Spinal cord (tissue), 10 donors: ENCODE results near the gene KCNK4. TPM values are rescaled to one million over a fixed set of nuclear protein-coding genes. Genes with fewer than 3 reads are reported as not detected.
A peak's percentile ranks its signal among the peaks of the same experiment; 100 is the strongest.

Source experiments
- DNase-seq, 6 donors: peaks; one replicate each; pipeline versions ENCODE4 v3.0.0 to v3.0.0-alpha.2; 2013 to 2015; ENCODE audit warnings: low spot score in 6 of 6, low read depth in 4 of 6
- H3K27ac ChIP-seq: one replicate; pipeline ENCODE4 v1.5.1; 2013; ENCODE audit warnings: low read depth, low read length, control low read depth
- H3K27me3 ChIP-seq: one replicate; pipeline ENCODE4 v1.6.1; 2013; ENCODE audit warnings: low read length; ENCODE audit not compliant: control insufficient read depth, insufficient read depth
- H3K36me3 ChIP-seq: one replicate; pipeline ENCODE4 v1.6.1; 2013; ENCODE audit warnings: low read length; ENCODE audit not compliant: control insufficient read depth, insufficient read depth
- H3K4me1 ChIP-seq: one replicate; pipeline ENCODE4 v1.6.1; 2013; ENCODE audit warnings: low read length; ENCODE audit not compliant: control insufficient read depth, insufficient read depth
- H3K4me3 ChIP-seq: one replicate; pipeline ENCODE4 v1.5.1; 2013; ENCODE audit warnings: low read depth, low read length, control low read depth
- H3K9me3 ChIP-seq: one replicate; pipeline ENCODE4 v1.6.1; 2013; ENCODE audit warnings: low read length; ENCODE audit not compliant: control insufficient read depth, insufficient read depth
- WGBS: methylation state at CpG from one replicate; pipeline ENCODE4 v1.1.5; 2013; ENCODE audit warnings: missing lambda C conversion rate; ENCODE audit not compliant: insufficient coverage; 5-methylcytosine and 5-hydroxymethylcytosine counted together
- polyA plus RNA-seq, 2 donors: library from polyadenylated mRNA; unstranded; fragments of 120-200 nt; gene quantifications; one replicate each; pipeline ENCODE4 v1.2.1, GENCODE V29; 2013; ENCODE audit not compliant: insufficient read length in 2 of 2
- total RNA-seq, 2 donors: library from RNA; depleted of rRNA in 1 of 2; stranded (reverse); fragments of 120-200 nt in 1 of 2; fragments of >200 nt in 1 of 2; gene quantifications; one replicate each; pipeline versions ENCODE4 v1.2.3 to v1.2.4, GENCODE V29; 2013 to 2014
- donor health status: healthy.

The KCNK4 gene
- total and polyA plus RNA-seq, 4 donors: 1.0 to 7.8 (median 4.8) TPM

DNA sequence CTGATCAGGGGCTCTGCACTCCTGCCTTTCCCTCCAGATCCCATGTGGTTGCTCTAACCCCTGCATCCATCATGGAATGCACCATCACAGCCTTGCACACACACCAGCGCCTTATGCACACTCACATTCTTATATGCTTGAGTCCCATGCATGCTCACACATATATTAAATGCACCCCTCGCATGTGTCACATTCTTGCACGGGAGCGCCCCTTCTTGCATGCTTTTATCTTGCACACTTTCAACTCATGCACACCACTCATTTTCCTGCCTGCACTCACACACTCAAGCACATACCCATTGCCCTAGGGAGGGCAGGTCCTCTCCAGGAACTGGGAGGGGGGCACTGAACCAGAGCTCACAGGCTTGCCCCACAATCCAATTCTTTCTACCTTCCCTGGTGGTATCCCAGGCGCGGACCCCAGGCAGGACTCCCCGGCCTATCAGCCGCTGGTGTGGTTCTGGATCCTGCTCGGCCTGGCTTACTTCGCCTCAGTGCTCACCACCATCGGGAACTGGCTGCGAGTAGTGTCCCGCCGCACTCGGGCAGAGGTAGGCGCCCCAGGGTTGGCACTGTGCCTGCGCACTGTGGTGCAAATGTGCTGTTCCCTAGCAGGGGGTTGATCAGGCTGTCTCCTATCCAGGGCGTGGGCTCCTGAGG, 6.7 kb downstream of the KCNK4 start:
- Histone ChIP-seq H3K36me3 (peaks cover 8% of the 10 kb centered on the region), H3K27ac (no peak overlapping the region), H3K27me3 (peaks cover 83% of the 10 kb centered on the region), H3K9me3 (no peaks in the 10 kb centered on the region), H3K4me1 (peaks cover 62% of the 10 kb centered on the region), H3K4me3 (no peak overlapping the region)
- DNase-seq: no peak
- 44% methylated on average over 18 of the region's 18 CpGs for WGBS

- Histone ChIP-seq H3K27ac (no peak overlapping the region), H3K27me3 (peaks cover 77% of the 10 kb centered on the region), H3K36me3 (peaks cover 8% of the 10 kb centered on the region), H3K9me3 (no peaks in the 10 kb centered on the region), H3K4me3 (no peak overlapping the region), H3K4me1 (peaks cover 58% of the 10 kb centered on the region)
- peak in 2 of 6 donors; percentile 43 to 78 for DNase-seq
- WGBS: 10% methylated on average over 58 of the region's 60 CpGs
Measured at GRCh38 chr11:64298966-64299846, 8.1 kb downstream of the KCNK4 start.

DNA sequence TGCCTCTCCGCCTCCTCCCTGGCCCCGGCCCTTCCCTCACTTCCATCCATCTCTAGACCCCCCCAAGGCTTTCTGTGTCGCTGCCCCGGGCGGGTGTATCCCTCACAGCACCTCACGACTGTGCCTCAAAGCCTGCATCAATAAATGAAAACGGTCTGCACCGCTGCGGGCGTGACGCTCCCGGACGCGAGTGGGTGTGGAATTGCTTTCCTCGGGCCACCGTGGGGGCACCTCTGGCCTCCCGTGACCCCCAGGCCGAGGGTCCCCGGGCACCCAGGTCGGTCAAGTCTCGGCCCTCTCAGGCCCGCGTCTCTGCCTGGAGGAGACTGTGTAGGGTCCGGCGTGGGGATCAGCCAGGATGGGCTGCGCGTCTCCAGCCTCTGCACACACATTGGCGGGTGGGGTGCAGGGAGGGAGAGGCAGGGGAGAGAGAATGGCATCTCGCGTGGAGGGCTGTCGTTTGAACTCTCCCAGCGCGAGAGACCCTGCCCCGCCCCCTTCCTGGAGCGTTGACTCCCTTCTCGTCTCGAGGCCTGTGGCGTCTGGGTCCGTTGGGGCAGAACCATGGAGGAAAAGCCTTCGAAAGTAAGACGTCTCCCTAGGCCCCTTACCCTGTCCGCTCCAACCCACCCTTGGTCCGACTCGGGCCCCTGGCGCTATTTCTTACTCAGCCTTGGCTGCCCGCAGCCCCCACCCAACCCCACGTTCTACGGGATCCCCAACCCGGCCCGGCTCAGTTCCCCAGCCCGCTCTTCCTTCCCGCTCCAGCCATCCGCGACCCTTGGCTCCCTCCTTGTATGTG, 8.9 kb downstream of the KCNK4 start, which contains the start of gene CATSPERZ:
Gene CATSPERZ (plus strand): TSS at position 512 of the 802 bp plus-strand sequence. CDS start 53 bp downstream, at position 565.
- WGBS: 15% methylated on average over 52 of the region's 54 CpGs
- H3K4me3 ChIP-seq: no peak within 1 kb of the TSS
- peaks cover 57% of the 10 kb centered on the region for H3K4me1 ChIP-seq
- DNase-seq: peak in 1 of 6 donors; percentile 23
- H3K27ac ChIP-seq: no peak within 1 kb of the TSS
- peaks cover 8% of the 10 kb centered on the region for H3K36me3 ChIP-seq
- H3K9me3 ChIP-seq: no peaks in the 10 kb centered on the region
- H3K27me3 ChIP-seq: peaks cover 73% of the 10 kb centered on the region

- H3K4me1 ChIP-seq: peaks cover 60% of the 10 kb centered on the region
- no peaks in the 10 kb centered on the region for H3K9me3 ChIP-seq
- H3K36me3 ChIP-seq: peaks cover 6% of the 10 kb centered on the region
- peaks cover 40% of the 10 kb centered on the region for H3K27me3 ChIP-seq
- H3K4me3 ChIP-seq: no peak overlapping the region
- H3K27ac ChIP-seq: no peak overlapping the region
- no peak for DNase-seq
- 87% methylated on average over 7 of the region's 13 CpGs for WGBS
Measured at GRCh38 chr11:64303109-64304031, 12.3 kb downstream of the KCNK4 start.

- peaks cover 56% of the 10 kb centered on the region for H3K4me1 ChIP-seq
- no peak for DNase-seq
- H3K4me3 ChIP-seq: peak overlapping the region; percentile 77
- H3K9me3 ChIP-seq: no peaks in the 10 kb centered on the region
- H3K36me3 ChIP-seq: peaks cover 6% of the 10 kb centered on the region
- 29% methylated on average over 4 of the region's 5 CpGs for WGBS
- peaks cover 34% of the 10 kb centered on the region for H3K27me3 ChIP-seq
- H3K27ac ChIP-seq: peak overlapping the region; percentile 95
Measured at GRCh38 chr11:64304032-64304315, 12.9 kb downstream of the KCNK4 start.

DNA sequence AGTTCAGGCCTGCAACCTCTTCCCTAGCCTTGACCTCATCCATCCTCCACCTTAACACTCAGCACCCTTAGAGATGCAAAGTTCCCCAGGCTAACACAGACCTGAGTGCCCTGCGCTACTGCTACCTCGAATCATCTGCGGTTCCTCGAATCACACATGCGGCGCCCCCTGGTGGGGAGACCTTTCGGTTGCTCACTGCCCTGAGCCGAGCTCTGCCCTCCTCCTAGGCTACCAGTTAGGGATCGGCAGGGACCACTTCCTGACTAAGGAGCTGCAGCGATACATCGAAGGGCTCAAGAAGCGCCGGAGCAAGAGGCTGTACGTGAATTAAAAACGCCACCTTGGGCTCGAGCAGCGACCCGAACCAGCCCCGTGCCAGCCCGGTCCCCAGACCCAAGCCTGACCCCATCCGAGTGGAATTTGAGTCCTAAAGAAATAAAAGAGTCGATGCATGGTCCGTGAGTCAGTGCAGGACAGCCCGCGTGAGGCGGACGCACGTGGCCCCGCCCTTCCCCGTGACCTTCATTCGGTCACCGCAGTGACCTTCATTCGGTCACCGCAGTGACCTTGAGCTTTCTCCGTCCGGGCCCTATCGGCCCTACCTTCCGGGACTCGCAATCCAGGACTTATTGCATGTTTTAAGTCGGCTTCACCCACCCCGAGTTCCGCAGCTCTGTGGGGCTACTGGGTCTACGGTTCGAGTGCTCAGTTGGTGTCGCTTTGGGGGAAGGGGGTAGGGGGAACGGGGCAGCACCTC, 13.4 kb downstream of the KCNK4 start:
- peaks cover 6% of the 10 kb centered on the region for H3K36me3 ChIP-seq
- H3K4me3 ChIP-seq: peak overlapping the region; percentile 77
- H3K27me3 ChIP-seq: peaks cover 29% of the 10 kb centered on the region
- H3K27ac ChIP-seq: peak overlapping the region; percentile 95
- H3K4me1 ChIP-seq: peaks cover 51% of the 10 kb centered on the region
- WGBS: under 1% methylated on average over 39 of the region's 46 CpGs
- no peaks in the 10 kb centered on the region for H3K9me3 ChIP-seq
- DNase-seq: peak in 4 of 6 donors; percentile 63 to 93 (median 82)

DNA sequence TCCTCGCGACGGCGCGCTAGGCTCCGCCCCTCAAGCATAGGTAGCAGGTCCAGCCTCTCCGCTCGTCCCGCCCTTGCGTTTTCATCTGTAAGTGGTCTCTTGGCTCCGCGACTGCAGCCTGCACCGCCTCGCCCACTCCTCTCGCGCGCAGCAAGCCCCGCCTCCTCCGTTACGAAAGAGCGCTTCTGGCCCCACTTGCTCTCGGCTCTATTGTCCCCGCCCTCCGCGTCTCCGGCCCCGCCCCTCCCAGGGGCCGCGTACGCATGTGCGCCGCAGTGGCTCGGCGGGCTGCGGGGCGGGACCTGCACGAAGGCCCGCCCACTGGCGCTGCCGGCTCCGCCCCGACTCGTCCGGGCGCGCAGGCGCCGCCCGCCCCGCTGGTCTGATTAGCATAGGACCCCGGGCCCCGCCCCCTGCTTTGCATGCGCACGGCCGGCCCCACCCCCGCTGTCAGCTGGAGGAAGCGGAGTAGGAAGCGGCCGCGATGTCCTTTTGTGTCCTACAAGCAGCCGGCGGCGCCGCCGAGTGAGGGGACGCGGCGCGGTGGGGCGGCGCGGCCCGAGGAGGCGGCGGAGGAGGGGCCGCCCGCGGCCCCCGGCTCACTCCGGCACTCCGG, 14.1 kb downstream of the KCNK4 start, which contains the start of gene ESRRA:
Gene ESRRA (plus strand): TSS at position 450 of the 616 bp plus-strand sequence. CDS start 1,656 bp downstream, outside the sequence.
- H3K4me1 ChIP-seq: peaks cover 44% of the 10 kb centered on the region

More for the DNA sequence above, 14.1 kb downstream of the KCNK4 start, which contains the start of gene ESRRA:
- DNase-seq: peak; percentile 91 to 99 (median 95)
- peaks cover 22% of the 10 kb centered on the region for H3K27me3 ChIP-seq
- peaks cover 6% of the 10 kb centered on the region for H3K36me3 ChIP-seq
- under 1% methylated on average over 81 of the region's 81 CpGs for WGBS
- H3K27ac ChIP-seq: peak within 1 kb of the TSS; percentile 95
- H3K9me3 ChIP-seq: no peaks in the 10 kb centered on the region
- peak within 1 kb of the TSS; percentile 77 for H3K4me3 ChIP-seq
